NCI-H1092 treated with DMSO at 0.1 percent for 48 hours (cell line): ENCODE measurements around the gene ITFG1.
"Not testable (repeated sequence)": the region's sequence is repeated elsewhere in the genome, so short reads cannot be mapped to it uniquely, and the experiment has no call there.

Experiments used
- DNase-seq: peaks from one replicate; lab custom pipeline; 2025; lab: John Stamatoyannopoulos, UW

Gene ITFG1

DNA sequence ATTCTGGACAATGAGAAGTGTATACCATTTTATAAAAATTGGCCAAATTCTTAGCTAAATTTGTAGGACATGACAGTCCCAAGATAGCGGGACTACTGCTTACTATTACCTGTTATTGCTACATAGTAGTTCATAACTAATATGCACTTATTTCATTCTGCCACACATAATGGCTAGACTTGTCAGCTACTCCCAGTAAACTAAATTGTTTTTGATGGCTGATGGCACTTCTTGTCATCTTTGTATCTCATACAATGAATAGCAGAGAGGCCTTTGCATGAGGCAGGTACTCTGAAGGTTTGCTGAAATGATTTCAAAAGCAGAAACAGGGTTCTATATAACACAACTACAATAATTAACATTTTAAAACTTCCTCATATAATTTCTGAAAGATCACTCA is 44.0 kb downstream of the ITFG1 start:
- DNase-seq: no peak

DNA sequence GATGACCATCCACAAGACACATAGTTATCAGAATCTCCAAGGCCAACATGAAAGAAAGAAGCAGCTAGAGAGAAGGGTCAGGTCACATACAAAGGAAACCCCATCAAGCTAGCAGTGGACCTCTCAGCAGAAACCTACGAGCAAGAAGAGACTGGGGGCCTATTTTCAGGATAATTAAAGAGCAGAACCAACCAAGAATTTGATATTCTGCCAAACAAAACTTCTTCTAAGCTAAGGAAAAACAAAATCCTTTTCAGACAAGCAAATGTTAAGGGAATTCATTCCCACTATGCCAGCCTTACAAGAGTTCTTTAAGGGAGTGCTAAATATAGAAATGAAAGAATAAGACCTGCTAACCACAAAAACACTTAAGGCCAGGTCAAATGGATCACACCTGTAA is 47.8 kb downstream of the ITFG1 start:
- no peak for DNase-seq

DNA sequence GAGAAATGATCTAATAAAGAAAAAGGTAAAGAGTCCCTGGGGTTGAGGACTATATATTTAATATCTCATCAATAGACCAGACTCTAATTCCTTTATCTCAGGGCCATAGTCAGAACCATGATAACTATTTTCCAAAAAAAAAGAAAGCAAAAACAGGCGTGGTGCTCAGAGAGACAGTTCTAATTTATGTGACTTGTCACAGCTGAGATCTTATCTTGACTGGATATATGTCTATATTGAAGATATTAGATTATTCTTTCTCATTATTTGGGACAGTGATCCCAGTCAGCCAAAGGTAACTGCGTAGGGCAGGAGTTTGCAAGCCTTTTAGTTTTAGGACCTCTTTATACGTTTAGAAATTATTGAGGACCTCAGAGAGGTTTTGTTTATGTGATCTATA is 52.4 kb downstream of the ITFG1 start:
- DNase-seq: no peak

DNA sequence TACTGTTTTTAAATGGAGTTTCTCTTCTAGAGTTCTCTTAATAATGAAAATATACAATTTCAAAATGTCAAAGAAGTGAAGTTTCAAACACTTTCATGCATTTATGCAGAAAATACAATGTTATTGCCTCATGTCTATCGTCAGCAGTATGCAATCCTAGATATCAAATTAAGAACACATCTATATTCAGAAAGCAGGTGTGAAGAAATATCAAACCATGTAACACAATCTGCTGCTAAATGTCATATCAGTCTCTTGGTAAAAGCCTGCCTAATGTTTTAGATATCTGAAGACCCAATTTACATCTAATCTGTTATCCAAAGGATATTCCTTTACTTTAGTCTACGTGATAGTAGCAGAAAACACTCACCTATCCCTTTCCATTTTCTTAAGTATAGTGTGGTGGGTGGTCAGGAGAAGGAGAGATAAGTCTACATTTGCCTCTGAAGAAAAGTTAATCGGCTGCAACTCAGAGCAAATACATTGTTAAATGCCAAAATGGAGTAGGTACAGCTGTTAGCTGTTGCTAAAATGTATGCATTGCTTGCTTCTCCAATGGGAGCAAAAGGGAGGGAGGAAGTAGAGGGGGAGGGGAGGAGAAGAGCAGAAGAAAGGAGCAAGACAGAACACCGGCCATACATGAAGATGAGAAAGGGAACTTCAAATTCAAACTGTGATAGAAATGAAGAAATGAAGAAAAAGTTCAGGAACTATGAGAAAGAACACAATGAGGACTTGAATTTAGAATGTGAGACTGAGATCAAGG is 64.9 kb downstream of the ITFG1 start:
- no peak for DNase-seq

DNA sequence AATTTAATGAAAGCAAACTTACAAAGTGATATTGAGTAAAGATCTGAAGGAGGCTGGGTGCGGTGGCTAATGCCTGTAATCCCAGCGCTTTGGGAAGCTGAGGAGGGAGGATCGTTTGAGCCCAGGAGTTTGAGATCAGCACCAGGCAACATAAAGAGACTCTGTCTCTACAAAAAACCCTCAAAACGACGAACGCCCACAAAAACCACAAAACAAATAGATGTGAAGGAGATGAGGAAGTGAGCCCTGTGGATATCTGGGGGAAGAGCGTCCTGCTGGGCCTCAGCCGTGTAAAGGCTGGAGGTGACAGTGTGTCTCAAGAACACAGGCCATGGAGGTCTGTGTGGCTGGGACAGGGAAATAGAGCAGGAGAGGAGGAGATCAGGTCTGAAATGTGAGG is 68.8 kb downstream of the ITFG1 start:
- no peak for DNase-seq

DNA sequence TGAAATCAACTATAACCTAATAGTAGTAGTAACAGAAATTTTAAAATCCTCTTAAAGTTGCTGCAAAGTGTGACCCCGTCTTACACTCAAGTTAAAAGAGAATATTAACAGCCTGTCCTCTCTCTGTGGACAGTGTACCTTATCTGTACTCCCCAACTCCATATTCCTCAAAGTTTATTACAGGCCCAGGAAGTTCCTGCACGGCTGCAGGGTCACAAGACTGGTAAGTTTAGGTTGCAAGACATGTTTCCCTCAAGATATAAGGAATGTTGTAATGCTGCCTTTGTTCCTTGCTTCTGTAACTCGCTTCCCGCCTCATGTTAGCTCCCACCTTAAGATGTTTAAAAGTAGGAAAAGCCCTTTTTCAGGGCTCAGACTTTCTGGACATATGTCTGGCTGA is 72.2 kb downstream of the ITFG1 start:
- DNase-seq: no peak

DNA sequence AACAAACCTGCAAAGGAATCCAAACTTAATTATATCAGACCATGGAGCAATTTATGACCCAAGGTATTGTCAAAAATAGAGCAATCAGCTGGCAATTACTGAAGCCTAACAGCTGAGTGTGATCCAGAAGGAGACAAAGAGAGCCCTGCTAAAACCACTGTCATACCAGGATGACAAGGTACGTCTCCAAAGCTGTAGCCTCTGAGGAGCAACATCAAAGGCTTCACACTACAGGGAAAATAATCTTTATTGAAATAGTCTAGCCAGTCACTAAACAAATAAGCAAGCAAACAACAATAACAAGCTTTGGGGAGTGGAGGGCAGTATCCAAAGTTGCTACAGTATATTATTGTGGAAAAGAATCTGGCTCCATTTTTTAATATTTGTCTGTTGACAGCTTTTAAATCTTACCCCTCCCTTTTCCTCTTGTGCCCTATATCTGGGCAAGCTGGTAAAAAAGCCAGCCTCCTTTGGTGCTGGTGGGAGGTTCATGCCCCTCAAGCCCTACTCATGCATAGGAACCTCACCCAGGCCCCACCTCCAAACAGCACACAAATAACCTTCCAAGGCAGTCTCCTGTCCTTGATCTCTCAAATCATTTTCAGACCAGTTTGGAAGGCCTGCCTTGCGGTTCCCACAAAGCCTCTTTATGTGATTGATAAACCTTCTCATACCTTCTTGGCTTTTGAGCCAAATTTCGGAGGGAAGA is 73.7 kb downstream of the ITFG1 start:
- no peak for DNase-seq

DNA sequence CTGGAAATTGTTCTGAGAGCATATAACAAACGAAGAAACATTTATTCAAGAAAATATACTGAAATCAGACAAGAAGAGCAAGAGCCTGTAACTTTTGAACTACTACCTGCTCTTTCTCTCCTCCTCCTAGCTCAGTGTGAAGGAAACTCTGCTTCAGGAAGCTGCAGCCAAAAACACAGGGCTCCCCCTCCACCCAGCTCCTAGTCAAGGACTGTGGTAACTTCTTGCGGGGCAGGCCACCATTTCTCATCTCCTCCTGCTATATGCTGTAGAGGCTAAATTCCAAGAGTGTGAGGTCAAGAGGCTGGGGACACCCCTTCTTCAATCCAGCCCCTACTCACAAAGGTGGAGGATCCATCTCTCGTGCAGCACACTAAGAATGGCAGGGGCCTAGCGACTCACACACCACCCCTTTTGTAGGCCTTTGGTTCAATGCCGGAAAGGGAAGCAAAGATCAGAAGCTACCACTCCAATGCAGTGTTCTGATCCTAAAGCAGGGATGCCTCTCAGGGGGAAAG is 74.6 kb downstream of the ITFG1 start:
- DNase-seq: no peak

DNA sequence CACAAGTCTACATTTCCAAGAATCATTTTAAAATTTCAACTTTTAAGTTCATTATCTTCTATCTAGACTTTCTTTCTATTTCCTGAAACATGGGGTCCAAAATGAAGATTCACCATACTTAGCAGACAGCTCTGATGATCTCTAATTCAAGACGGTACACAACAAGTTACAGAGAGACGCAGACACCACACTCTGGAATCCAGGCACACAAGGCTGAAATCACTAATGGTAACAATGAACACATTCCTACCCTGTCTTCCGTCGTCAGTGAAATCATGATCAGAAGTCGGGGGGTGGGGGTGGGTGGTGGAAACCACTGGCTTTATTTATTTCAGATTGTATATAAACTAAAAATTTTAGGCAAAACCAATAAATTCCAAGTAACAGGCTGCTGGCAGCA is 78.5 kb downstream of the ITFG1 start:
- DNase-seq: no peak

DNA sequence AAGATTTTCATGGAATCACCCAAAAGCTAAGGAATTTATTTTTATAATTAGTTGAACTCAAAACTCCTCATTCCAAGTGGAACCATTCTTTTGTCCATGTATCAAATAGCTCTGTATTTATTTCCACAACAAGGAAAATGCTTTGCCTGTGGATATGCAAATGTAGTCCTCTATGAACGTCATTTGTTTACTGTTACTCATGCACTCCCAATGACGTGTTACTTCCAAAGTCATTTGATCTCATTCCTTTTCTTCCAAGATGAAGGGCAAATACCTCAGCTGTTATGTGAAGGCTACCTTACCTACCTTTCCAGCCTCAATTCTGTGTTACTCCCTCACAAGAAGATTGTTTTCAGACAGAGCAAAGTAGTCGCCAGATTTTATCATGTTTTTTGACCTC is 83.7 kb downstream of the ITFG1 start:
- no peak for DNase-seq

DNA sequence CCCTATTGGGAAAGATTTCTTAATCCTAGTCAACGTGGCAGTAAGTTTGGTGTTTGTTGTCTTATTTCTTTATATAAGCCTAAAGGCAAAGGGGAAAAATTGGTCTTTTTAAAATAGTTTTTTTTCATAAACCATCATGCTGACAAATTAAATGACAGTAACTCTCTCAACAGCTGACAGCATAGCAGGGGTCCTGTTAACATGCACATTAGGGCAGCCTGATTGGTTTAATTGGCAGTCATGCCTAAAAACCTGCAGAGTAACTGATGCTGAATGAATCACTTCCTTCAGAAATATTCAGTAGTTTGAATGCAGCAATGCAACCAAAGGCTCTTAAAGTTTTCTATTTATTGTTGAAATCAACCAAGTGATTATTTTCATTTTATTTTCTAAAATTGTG is 85.4 kb downstream of the ITFG1 start:
- no peak for DNase-seq

DNA sequence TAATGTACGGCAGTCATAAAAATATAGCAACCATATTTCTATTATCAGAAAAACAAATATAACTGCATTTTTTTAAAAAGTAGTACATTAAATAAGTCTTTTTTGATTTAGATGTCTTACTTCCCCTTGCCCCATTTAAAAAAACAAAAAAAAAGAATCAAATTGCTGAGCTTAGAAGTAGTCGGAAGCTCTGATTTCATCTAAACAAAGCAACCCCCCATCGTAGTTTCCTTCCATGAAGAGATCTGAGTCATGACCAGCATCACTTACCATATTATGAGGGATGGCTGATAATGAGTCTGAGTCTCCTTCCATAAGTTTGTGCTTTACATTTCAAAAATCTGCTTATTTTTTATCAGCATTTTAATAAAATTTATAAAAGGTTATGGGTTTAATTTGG is 86.2 kb downstream of the ITFG1 start:
- DNase-seq: no peak

DNA sequence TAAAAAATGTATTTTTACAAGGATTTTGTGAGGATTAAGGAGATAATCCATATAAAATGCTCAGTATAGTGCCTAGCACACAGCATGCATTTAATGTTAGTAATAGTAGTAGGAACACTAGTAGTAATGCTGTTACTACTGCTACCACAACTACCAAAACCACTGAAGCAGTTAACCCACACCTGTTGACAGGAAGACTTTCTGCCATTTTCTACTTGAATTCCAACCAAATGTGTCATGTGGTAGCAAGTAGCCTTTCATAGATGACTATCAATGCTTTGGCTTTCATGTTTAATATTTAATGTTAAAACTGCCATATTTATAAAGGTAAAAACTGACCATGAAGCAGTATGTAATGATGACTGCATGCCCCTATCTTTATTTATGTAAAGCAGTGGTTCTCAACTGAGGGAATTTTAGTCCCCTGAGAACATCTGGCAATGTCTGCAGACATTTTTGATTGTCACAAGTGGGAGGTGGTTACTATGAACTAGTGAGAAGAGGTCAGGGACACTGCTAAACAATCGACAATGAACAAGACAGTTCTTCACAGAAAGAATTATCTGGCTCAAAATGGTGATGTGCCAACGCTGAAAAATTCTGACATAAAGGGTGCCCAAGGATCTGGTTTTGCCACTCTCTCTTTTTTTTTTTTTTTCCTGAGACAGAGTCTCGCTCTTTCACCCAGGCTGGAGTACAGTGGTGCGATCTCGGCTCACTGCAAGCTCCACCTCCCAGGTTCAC is 89.4 kb downstream of the ITFG1 start:
- no peak for DNase-seq

DNA sequence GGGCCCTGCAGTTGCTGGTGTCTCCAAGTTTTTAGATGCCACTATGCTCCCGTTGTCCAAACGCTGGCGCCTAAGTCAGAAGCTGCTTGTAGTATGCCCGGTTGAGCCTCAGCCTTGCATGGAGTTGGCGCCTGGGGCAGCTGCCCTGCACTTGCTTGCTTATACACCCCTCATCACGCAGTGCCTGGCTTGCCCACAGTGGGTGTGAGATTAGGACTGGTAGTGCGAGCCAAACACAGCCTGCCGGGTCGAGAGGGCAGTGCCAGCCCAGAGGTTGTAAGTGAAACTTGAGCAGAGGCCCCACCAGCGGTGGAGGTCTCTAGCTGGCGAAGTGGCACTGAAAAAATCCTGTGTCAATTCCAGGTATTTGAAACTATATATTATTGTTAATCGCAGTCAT is 90.3 kb downstream of the ITFG1 start:
- DNase-seq: no peak

DNA sequence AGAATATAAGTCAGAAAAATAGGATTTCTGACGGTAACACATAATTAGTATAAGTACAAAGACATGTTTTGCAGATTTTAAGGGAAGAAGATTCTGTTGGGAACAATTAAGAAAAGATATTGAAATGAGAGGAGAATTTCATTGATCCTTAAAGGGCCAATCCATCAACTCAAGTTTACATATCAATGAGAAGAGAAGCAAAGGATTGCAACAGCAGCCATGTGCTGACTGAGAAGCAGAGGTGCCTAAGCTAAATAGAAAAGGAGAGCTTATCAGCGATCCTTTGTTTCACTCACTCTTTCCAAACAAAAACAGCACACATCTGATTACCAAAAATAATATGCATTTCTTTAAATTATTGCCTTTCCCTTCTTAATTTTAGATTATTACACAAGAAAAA is 94.6 kb downstream of the ITFG1 start:
- DNase-seq: no peak

DNA sequence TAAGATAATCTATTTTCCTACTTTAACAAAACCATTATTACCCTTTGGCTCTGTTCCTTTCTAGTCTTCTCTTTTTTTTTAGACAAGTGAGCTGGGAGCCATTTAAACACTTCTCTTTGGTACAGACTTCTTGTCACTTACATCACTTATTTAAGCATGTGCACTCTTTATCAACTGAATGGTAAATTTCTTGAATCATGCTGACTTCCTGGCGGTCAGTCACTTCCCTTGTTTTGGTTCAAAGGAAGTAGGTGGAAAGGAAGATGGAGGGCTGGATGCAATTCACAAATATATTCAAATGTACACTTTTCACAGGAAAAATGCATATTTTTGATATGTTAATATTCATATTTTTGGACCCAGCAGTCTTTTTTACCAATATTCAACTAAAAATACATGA is 97.1 kb downstream of the ITFG1 start:
- no peak for DNase-seq

DNA sequence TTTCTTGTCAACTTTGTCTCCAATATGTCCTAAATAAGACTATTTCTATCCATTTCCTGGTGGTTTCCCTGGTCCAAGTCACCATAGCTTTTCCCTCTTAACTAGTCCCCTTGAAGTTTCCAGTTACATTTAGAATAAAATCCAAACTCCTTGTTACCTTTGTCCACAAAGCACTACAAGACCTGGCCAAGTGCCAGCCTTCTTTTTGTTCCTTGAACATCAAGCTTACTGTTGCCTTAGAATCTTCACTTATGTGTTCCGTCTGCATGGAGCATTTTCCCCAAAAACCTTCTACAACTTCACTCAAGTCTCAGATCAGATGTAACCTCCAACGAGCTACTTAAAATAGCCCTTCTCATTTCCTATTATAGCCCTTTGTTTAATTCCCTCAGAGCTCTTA is 101.4 kb downstream of the ITFG1 start:
- no peak for DNase-seq

DNA sequence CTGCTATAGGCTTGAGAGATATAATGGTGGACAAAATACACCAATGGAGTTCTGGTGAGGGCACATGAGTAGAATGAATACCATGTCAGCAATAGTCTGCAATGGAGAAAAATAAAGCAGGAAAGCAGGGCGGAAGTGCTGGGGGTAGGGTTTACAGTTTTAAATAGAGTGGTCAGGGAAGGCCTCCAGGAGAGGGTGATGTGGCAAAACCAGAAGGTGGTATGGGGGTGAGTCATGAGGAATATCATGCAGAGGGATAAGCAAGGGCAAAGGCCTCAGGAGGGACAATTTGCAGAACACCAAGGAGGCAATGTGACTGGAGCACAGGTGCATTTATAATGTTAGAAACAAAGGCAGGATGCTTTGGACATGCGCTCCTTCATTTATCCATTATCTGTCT is 102.0 kb downstream of the ITFG1 start:
- DNase-seq: no peak

DNA sequence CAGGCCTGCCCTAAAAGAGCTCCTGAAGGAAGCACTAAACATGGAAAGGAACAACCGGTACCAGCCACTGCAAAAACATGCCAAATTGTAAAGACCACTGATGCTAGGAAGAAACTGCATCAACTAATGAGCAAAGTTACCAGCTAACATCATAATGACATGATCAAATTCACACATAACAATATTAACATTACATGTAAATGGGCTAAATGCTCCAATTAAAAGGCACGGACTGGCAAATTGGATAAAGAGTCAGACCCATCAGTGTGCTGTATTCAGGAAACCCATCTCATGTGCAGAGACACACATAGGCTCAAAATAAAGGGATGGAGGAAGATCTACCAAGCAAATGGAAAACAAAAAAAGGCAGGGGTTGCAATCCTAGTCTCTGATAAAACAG is 111.8 kb downstream of the ITFG1 start:
- not testable (repeated sequence) for DNase-seq

DNA sequence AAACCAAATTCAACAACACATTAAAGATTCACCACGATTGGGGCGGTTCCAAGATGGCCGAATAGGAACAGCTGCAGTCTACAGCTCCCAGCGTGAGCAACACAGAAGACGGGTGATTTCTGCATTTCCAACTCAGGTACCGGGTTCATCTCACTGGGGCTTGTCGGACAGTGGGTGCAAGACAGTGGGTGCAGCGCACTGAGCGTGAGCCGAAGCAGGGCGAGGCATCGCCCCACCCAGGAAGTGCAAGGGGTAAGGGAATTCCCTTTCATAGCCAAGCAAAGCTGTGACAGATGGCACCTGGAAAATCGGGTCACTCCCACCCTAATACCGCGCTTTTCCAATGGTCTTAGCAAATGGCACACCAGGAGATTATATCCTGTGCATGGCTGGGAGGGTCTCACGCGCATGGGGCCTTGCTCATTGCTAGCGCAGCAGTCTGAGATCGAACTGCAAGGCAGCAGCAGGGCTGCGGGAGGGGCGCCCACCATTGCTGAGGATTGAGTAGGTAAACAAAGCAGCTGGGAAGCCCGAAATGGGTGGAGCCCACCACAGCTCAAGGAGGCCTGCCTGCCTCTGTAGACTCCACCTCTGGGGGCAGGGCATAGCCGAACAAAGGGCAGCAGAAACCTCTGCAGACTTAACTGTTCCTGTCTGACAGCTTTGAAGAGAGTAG is 113.7 kb downstream of the ITFG1 start:
- DNase-seq: not testable (repeated sequence)

DNA sequence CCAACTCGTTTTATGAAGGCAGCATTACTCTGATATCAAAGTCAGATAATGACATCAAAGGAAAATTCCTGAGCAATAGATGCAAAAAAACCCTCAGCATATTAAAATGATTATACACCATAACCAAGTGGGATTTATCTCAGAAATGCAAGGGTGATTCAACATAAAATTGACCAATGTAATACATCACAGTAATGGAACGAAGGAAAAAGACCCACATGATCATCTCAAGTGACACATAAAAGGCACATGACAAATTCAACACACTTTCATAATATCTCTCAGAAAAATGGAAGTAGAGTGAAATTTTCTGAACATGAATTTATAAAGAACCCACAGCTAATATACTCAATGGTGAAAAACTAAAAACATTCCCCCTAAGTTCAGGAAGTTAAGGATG is 118.8 kb downstream of the ITFG1 start:
- no peak for DNase-seq

DNA sequence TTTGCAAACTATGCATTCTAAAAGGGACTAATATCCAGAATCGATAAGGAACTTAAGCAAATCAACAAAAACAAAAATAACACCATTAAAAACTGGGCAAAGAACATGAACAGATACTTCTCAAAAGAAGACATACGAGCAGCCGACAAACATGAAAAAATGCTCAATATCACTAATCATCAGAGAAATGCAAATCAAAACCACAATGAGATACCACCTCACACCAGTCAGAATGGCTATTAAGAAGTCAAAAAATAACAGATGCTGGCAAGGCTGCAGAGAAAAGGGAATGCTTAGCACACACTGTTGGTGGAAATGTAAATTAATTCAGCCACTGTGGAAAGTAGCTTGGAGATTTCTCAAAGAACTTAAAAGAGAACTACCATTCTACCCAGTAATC is 130.3 kb downstream of the ITFG1 start:
- DNase-seq: not testable (repeated sequence)
